Right hindlimb (tissue), 1 donor: ENCODE measurements around the gene TIPRL.
"Not testable (repeated sequence)": the region's sequence is repeated elsewhere in the genome, so short reads cannot be mapped to it uniquely, and the experiment has no call there.

ENCODE experiments used
- DNase-seq: peaks from one replicate; pipeline ENCODE4 v3.0.0-alpha.2; 2018

Gene TIPRL

GRCh38 chr1:168178638-168179437, at the start of gene TIPRL:
TIPRL (plus strand) TSS chr1:168178962; CDS start chr1:168179078, 116 bp downstream.
- DNase-seq = peak; percentile 98

- DNase-seq = no peak
These were observed 48.8 kb upstream of the TIPRL start for GRCh38 chr1:168129933-168130332.

GRCh38 chr1:168134132-168134531, 44.6 kb upstream of the TIPRL start:
- DNase-seq = no peak

GRCh38 chr1:168134642-168135041, 44.1 kb upstream of the TIPRL start:
- no peak for DNase-seq

- DNase-seq = no peak
These were observed 43.4 kb upstream of the TIPRL start for GRCh38 chr1:168135116-168135920.

- peak; percentile 48 for DNase-seq
These were observed 42.6 kb upstream of the TIPRL start for GRCh38 chr1:168135921-168136708.

- peak; percentile 82 for DNase-seq
These were observed 41.9 kb upstream of the TIPRL start, which contains the start of gene GPR161 for GRCh38 chr1:168136709-168137514. GPR161 (minus strand) TSS chr1:168136930; CDS start chr1:168104850, 32,080 bp downstream.

GRCh38 chr1:168137515-168137821, 41.3 kb upstream of the TIPRL start:
- DNase-seq = no peak

- DNase-seq = no peak
These were observed 40.6 kb upstream of the TIPRL start for GRCh38 chr1:168138134-168138533.

- no peak for DNase-seq
These were observed 39.7 kb upstream of the TIPRL start for GRCh38 chr1:168139070-168139469.

- no peak for DNase-seq
These were observed 36.8 kb upstream of the TIPRL start for GRCh38 chr1:168141871-168142385.

GRCh38 chr1:168145184-168146159, 33.3 kb upstream of the TIPRL start:
- peak; percentile 83 for DNase-seq

GRCh38 chr1:168146160-168146539, 32.6 kb upstream of the TIPRL start:
- DNase-seq = no peak

GRCh38 chr1:168146626-168147025, 32.1 kb upstream of the TIPRL start:
- no peak for DNase-seq

GRCh38 chr1:168148916-168149315, 29.8 kb upstream of the TIPRL start:
- no peak for DNase-seq

- no peak for DNase-seq
These were observed 28.5 kb upstream of the TIPRL start for GRCh38 chr1:168150283-168150682.

- no peak for DNase-seq
These were observed 26.8 kb upstream of the TIPRL start for GRCh38 chr1:168151935-168152334.

- not testable (repeated sequence) for DNase-seq
These were observed 24.1 kb upstream of the TIPRL start for GRCh38 chr1:168154707-168155106.

- DNase-seq = no peak
These were observed 22.9 kb upstream of the TIPRL start for GRCh38 chr1:168155910-168156309.

- DNase-seq = no peak
These were observed 21.1 kb upstream of the TIPRL start for GRCh38 chr1:168157638-168158037.

- DNase-seq = no peak
These were observed 19.5 kb upstream of the TIPRL start for GRCh38 chr1:168159251-168159650.
